GM20000 (cell line): ENCODE data around the gene ZMAT5.

Experiments used
- DNase-seq: peaks from one replicate; pipeline ENCODE4 v3.0.0; 2012; ENCODE audit warnings: low spot score
- TF ChIP-seq, protein P1 (sequence below): IDR thresholded peaks from 2 replicates; pipeline ENCODE4 v1.5.1; 2012; ENCODE audit warnings: mild to moderate bottlenecking, control low read depth; ENCODE audit errors: extremely low read depth, missing control alignments

The ZMAT5 gene

DNA sequence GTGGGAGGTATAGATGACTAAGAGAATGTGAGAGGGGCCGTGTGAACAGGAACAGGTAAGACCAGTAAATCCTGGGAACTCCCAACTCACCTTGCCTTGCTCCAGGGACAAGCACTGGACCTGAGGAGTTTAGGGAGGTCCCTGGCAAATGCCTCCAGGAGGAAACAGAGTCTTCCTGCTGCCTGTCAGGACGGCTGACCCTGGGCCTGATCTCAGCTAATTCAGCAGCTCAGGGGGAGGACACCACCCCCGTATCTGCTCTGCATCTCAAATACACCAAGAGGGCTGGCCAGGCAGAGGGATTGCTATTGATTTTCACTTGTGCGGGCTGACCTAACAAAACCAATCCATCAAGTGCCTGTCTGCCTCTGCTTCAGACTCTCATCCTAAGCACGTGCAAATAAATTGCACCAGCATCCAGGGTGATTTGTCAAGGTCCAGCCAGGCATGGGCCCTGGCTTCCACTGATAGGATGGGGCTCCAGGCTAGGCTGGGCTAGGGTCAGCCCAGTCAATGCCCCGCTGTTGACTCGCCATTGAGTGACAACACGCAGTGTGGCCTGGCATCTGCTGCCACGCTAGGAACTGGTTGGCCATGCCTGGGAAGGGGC, 20.7 kb upstream of the ZMAT5 start:
- DNase-seq = no peak
- TF ChIP-seq, protein P1, sequence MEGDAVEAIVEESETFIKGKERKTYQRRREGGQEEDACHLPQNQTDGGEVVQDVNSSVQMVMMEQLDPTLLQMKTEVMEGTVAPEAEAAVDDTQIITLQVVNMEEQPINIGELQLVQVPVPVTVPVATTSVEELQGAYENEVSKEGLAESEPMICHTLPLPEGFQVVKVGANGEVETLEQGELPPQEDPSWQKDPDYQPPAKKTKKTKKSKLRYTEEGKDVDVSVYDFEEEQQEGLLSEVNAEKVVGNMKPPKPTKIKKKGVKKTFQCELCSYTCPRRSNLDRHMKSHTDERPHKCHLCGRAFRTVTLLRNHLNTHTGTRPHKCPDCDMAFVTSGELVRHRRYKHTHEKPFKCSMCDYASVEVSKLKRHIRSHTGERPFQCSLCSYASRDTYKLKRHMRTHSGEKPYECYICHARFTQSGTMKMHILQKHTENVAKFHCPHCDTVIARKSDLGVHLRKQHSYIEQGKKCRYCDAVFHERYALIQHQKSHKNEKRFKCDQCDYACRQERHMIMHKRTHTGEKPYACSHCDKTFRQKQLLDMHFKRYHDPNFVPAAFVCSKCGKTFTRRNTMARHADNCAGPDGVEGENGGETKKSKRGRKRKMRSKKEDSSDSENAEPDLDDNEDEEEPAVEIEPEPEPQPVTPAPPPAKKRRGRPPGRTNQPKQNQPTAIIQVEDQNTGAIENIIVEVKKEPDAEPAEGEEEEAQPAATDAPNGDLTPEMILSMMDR = no peak

DNA sequence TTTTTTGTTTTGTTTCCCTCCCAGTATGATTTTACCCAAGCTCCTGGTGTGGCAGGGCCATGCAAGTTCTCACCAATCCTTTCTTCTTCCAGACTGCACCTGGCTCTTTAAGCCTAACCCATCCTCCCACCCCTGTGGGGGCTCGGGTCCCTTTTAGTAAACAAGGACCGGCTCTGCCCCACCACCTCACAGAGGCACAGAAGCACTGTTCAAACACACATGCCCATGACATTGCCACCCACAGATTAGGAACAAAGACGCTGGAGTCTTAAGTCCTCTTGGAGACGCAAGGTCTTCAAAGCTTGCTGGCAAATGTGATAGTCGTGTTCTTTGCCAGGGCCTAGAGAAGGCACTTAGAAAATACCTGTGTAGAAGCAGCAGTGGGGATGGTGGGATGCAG, 19.2 kb upstream of the ZMAT5 start:
- DNase-seq = no peak
- TF ChIP-seq, protein P1 = no peak

DNA sequence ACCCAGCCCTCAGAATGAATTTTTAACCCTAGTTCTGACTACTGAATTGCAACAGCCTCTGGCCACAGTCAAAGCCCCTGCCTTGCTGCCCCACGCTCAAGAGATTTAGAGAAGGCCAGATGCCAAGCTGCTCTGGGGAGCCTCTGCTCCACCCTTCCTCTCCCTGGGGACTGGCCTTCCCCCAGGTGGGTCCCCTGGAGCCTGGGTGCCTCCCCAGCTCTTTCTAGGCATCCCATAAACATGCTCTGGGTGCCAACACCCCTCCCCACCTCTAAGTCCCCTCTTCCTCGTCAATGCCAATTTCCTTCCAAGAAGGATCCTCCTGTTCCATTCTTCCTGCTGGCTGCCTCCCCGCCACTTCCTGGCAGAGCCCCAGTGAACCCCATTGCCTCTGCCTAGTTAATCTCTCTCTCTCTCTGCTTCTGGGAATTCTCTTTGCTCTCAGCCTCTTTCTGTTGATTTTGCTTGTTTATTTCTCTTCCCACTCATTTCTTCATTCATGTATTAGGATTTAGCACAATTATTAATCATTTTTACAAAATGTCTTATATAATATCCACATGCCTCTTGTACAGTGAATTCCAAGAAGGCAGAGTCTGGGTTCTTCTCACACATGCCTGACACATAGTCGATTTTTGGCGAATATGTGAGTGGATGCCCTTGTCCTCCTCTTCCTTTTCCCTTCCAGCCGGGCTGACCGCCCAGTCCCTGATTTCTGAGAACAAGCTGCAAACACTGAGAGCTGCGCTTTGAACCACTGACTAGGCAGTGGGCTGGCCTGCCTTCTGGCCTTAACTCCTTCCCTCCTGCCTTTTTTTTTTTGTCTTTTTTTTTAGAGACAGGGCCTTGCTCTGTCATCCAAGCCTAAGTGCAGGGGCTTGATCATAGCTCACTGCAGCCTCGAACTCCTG, 17.9 kb upstream of the ZMAT5 start:
- TF ChIP-seq, protein P1 = no peak

DNA sequence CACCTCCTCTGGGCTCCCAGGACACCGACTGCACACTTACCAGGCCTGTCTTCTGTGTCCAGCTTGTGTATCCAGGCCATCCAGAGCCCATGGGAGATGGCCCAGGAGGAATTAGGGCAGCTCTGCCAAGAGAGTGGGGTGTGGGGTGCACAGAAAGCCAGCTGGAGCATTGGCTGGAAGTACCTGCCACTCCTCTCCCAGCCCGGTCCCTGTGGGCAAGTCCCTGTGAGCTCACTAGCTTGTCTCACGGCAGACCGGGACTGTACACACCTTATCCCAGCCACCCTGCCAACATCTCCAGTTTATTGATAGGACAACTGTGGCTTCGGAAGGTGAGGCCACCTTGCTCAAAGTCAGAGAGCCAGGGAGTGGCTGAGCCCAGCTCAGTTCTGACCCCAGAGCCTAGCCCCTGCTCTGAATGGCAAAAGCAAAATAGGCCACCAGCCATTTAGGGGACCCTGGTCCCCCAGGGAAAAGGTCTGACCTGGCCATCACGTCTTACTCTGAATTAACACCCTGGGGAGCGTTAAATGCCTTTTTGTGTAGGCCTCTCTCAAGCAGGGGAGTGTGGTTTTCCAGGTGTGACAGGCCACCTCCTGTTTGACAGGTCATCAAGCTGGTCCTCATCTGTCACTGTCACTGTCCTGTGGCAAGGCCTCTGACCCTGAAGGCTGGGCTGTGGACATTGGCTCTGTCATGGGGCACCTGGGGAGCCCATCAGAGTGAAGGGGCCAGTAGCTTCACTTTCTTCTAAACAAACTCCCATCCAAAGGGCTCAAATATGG, 15.4 kb upstream of the ZMAT5 start:
- no peak for DNase-seq
- TF ChIP-seq, protein P1 = no peak

More for the DNA sequence above, 17.9 kb upstream of the ZMAT5 start:
- no peak for DNase-seq

DNA sequence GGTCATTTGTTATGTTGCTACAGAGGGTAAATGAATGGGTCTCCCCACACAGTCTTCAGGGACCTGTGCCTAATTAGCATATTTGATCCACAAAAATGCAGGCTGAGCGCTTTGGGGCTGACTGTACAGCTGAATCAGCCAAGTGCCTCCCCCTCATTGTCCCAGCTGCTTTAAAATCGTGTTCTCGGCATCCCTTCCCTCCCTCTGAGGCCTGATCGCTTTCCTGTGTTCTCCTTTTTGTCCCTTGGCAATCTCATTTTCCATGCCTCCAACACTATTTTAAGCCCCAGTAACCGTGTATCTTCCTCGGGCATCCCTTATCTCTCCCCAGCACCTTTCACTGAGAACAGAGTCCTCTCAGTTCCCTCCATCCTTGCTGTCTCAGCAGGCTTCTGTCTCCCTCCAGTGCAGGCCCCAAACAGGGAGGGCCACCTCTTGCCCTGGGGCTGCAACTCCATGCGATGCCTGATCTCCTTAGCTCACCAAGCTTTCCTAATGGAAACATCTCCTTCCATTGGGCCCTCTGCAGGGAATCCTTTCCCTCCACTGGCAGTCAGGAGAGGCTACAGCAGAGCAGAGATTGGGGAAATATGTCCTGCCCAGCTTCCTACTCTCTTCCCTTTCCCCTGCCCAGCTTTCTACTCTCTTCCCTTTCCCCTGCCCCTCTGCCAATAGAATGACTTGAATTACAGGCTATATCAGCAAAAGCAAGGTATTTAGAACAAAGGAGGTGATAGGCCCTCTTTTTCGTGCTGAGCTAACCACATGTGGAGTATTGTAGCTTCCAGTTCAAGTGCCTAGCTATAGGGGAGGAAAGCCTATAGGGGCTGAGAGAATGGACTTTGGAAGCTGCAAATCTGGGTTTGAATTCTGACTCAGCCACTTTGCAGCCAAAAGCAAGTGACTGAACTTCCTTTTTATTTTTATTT, 14.2 kb upstream of the ZMAT5 start:
- TF ChIP-seq, protein P1 = no peak
- DNase-seq = no peak

DNA sequence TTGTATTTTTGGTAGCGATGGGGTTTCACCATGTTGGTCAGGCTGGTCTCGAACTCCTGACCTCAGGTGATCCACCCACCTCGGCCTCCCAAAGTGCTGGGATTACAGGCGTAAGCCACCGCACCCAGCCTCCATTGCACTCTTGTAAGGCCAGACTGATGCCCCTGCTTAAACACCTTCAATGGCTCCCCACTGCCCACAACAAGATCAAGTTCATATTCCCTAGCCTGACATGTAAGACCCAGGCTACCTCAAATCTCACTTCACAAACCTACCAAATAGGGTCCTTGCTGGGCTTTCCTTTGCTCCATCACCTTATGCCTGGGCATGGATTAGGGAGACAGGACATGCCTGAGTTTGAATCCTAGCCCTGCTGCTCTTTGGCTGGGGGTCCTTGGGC, 13.4 kb upstream of the ZMAT5 start:
- TF ChIP-seq, protein P1 = no peak
- DNase-seq = no peak
